ENCODE measurements around the gene SLC6A19. TPM values are rescaled to one million over a fixed set of nuclear protein-coding genes. Genes with fewer than 3 reads are reported as not detected.

Gene SLC6A19
- polyA plus RNA-seq, 3 donors = not detected

DNA sequence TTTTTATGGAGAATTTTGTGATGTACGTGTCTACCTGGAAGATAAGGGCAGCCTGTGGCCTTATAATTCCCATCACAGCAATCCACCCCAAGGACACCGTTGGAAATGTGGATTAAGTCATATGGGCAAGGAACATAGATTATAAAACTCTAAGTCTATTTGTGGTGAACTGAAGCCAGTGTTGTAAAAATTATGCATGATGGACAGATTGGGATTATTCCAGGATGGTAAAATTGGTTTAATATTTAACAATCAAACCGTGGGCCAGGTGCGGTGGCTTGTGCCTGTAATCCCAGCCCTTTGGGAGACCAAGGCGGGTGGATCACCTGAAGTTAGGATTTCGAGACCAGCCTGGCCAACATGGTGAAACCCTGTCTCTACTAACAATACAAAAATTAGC is 12.9 kb upstream of the SLC6A19 start:
- WGBS (ENCODE audit: insufficient coverage) = no CpG with 5 or more reads among the region's 6 CpGs
- Histone ChIP-seq H3K4me3 (replicated peaks in 1 of 3; ENCODE audit: low read depth in 2 of 3, low read length in 3 of 3) (no peak overlapping the region), H3K4me2 (replicated peaks; ENCODE audit: extremely low read depth, low read length, poor library complexity, severe bottlenecking) (no peak overlapping the region), H3K9ac (ENCODE audit: insufficient read depth, low read length, poor library complexity, severe bottlenecking) (no peak overlapping the region), H3K79me2 (ENCODE audit: insufficient read depth, low read length) (no peaks in the 10 kb centered on the region), H2AFZ (ENCODE audit: insufficient read depth, low read depth, low read length, poor library complexity, severe bottlenecking) (no peak overlapping the region), H3K9me3 (replicated peaks in 1 of 2; ENCODE audit: control insufficient read depth in 1 of 2, insufficient read depth in 1 of 2, low read length in 2 of 2) (no peaks in the 10 kb centered on the region), H3K27ac (ENCODE audit: low read depth in 1 of 2, low read length in 2 of 2) (no peak overlapping the region), H3K27me3 (ENCODE audit: control insufficient read depth in 2 of 2, insufficient read depth in 2 of 2, low read length in 2 of 2) (no peaks in the 10 kb centered on the region), H3K36me3 (replicated peaks in 1 of 2; ENCODE audit: control insufficient read depth in 1 of 2, insufficient read depth in 2 of 2, low read length in 2 of 2) (no peaks in the 10 kb centered on the region), H3K4me1 (ENCODE audit: control insufficient read depth in 1 of 2, insufficient read depth in 2 of 2, low read length in 2 of 2) (no peaks in the 10 kb centered on the region), H4K20me1 (ENCODE audit: insufficient read depth, low read length) (no peaks in the 10 kb centered on the region)
- no peak for TF ChIP-seq CTCF (IDR thresholded peaks at IDR 0.05)
- Mint-ChIP-seq H3K36me3 (no peaks in the 10 kb centered on the region), H3K27me3 (ENCODE audit: low read depth in 3 of 3) (peaks cover 2 to 19% (median 9%) of the 10 kb centered on the region in 3 donors), H3K4me3 (no peak overlapping the region), H3K4me1 (peaks cover 2% of the 10 kb centered on the region), H3K9me3 (no peaks in the 10 kb centered on the region), H3K27ac (no peak overlapping the region)
- DNase-seq = no peak
- intact Hi-C loops (cut with micrococcal nuclease) = no loop called here

DNA sequence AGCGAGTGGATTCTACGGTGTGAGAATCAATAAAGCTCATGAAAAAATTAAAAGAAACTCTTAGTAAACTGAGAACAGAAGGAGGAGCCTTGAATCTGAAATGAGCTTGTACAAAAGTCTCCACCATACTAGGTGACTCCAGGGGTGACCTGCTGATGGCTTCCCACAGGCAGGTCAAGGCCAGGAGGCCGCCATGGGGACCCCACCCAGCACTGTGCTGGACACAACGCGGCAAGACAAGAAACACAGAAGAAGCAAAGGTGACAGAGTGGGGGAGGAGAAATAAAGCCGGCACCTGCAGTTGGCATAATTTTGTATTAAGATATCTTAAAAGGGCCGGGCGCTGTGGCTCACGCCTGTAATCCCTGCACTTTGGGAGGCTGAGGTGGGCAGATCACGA is 12.1 kb upstream of the SLC6A19 start:
- H3K9me3 ChIP-seq (replicated peaks in 1 of 2; ENCODE audit: control insufficient read depth in 1 of 2, insufficient read depth in 1 of 2, low read length in 2 of 2) = no peaks in the 10 kb centered on the region
- Mint-ChIP-seq H3K4me3 (no peak overlapping the region), H3K9me3 (no peaks in the 10 kb centered on the region), H3K36me3 (no peaks in the 10 kb centered on the region), H3K27ac (no peak overlapping the region), H3K4me1 (peaks cover 2% of the 10 kb centered on the region), H3K27me3 (ENCODE audit: low read depth in 3 of 3) (peaks cover 2 to 20% (median 9%) of the 10 kb centered on the region in 3 donors)
- no peak overlapping the region for H3K4me2 ChIP-seq (replicated peaks; ENCODE audit: extremely low read depth, low read length, poor library complexity, severe bottlenecking)
- no peak overlapping the region for H2AFZ ChIP-seq (ENCODE audit: insufficient read depth, low read depth, low read length, poor library complexity, severe bottlenecking)
- H3K79me2 ChIP-seq (ENCODE audit: insufficient read depth, low read length) = no peaks in the 10 kb centered on the region
- no peaks in the 10 kb centered on the region for H3K27me3 ChIP-seq (ENCODE audit: control insufficient read depth in 2 of 2, insufficient read depth in 2 of 2, low read length in 2 of 2)
- DNase-seq = no peak
- H4K20me1 ChIP-seq (ENCODE audit: insufficient read depth, low read length) = no peaks in the 10 kb centered on the region
- no CpG with 5 or more reads among the region's 10 CpGs for WGBS (ENCODE audit: insufficient coverage)
- no peak overlapping the region for H3K27ac ChIP-seq (ENCODE audit: low read depth in 1 of 2, low read length in 2 of 2)
- no peak overlapping the region for H3K4me3 ChIP-seq (replicated peaks in 1 of 3; ENCODE audit: low read depth in 2 of 3, low read length in 3 of 3)
- no peak for TF ChIP-seq CTCF (IDR thresholded peaks at IDR 0.05)
- no peaks in the 10 kb centered on the region for H3K36me3 ChIP-seq (replicated peaks in 1 of 2; ENCODE audit: control insufficient read depth in 1 of 2, insufficient read depth in 2 of 2, low read length in 2 of 2)
- no peaks in the 10 kb centered on the region for H3K4me1 ChIP-seq (ENCODE audit: control insufficient read depth in 1 of 2, insufficient read depth in 2 of 2, low read length in 2 of 2)
- H3K9ac ChIP-seq (ENCODE audit: insufficient read depth, low read length, poor library complexity, severe bottlenecking) = no peak overlapping the region
- intact Hi-C loops (cut with micrococcal nuclease) = no loop called here

Measured in CD14-positive monocyte (primary cell).